Osteoblast (primary cell): ENCODE measurements around the gene LRRK2. TPM values are rescaled to one million over a fixed set of nuclear protein-coding genes. Genes with fewer than 3 reads are reported as not detected.
"Not testable (repeated sequence)": the region's sequence is repeated elsewhere in the genome, so short reads cannot be mapped to it uniquely, and the experiment has no call there.

Source experiments
- DNase-seq: peaks from one replicate; pipeline ENCODE4 v3.0.0; 2011; ENCODE audit warnings: low spot score, mixed read lengths; ENCODE audit not compliant: insufficient read length; ENCODE audit errors: missing footprints
- H2AFZ ChIP-seq: 2 replicates; pipeline ENCODE4 v1.6.0; 2011; ENCODE audit warnings: mild to moderate bottlenecking, low read length
- H3K27ac ChIP-seq: 2 replicates; pipeline ENCODE4 v1.5.1; 2011; ENCODE audit warnings: mild to moderate bottlenecking, low read depth, low read length, moderate library complexity
- H3K27me3 ChIP-seq: 2 replicates; pipeline ENCODE4 v1.6.0; 2012; ENCODE audit warnings: mild to moderate bottlenecking, control low read depth, inconsistent platforms, low read length, moderate library complexity; ENCODE audit not compliant: insufficient read depth
- H3K36me3 ChIP-seq: 2 replicates; pipeline ENCODE4 v1.5.1; 2011; ENCODE audit warnings: mild to moderate bottlenecking, low read length, control low read depth, moderate library complexity; ENCODE audit not compliant: insufficient read depth
- H3K4me1 ChIP-seq: 2 replicates; pipeline ENCODE4 v1.5.1; 2011; ENCODE audit warnings: mild to moderate bottlenecking, low read length, control low read depth, moderate library complexity; ENCODE audit not compliant: insufficient read depth
- H3K4me2 ChIP-seq: 2 replicates; pipeline ENCODE4 v1.6.0; 2011; ENCODE audit warnings: mild to moderate bottlenecking, low read length; ENCODE audit not compliant: insufficient read depth
- H3K4me3 ChIP-seq: fragments of 200-600 bp; sonication (generic); 3 replicates; pipeline ENCODE4 v1.5.1; 2012; ENCODE audit warnings: mild to moderate bottlenecking, low read length, inconsistent platforms; ENCODE audit not compliant: insufficient read depth
- H3K79me2 ChIP-seq: 2 replicates; pipeline ENCODE4 v1.6.0; 2012; ENCODE audit warnings: mild to moderate bottlenecking, low read length, control low read depth, inconsistent platforms; ENCODE audit not compliant: insufficient read depth
- H3K9me3 ChIP-seq: 2 replicates; pipeline ENCODE4 v1.5.1; 2011; ENCODE audit warnings: low read depth, low read length, control low read depth
- H4K20me1 ChIP-seq: 2 replicates; pipeline ENCODE4 v1.6.0; 2012; ENCODE audit warnings: mild to moderate bottlenecking, low read length, control low read depth; ENCODE audit not compliant: insufficient read depth
- CTCF ChIP-seq: IDR thresholded peaks from 2 replicates; pipeline ENCODE4 v1.5.1; 2011; ENCODE audit warnings: mild to moderate bottlenecking, low read depth, low read length, moderate library complexity; ENCODE audit errors: extremely low read depth
- total RNA-seq: library from RNA; depleted of rRNA; stranded (reverse); fragments of >200 nt; gene quantifications from 2 replicates; pipeline ENCODE4 v1.2.3, GENCODE V29; 2012

The LRRK2 gene
- total RNA-seq, 1 donor: 5.1 TPM

DNA sequence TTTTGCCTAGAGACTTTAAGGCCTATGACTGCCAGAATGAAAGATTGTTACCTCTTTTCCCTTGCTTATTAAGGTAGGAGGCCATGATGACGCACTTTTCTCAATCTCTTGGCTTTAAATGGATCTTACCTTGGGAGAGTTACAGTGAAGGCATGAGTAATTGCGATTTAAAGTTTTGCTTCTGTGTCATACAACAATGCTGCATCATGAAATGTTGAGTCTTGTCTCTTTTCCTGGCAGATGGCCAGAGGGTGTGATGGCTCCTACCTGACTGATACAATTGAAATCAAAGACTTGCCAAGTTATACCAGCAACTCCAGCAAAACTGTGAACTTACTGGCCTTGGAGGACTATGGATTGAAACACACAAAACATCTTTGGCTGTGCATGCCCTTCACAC lies 17.2 kb upstream of the LRRK2 start:
- H3K36me3 ChIP-seq: no peaks in the 10 kb centered on the region
- H3K4me2 ChIP-seq: no peak overlapping the region
- no peak for DNase-seq
- H3K27me3 ChIP-seq: no peaks in the 10 kb centered on the region
- H3K79me2 ChIP-seq: no peaks in the 10 kb centered on the region
- H3K9me3 ChIP-seq: no peaks in the 10 kb centered on the region
- H3K4me1 ChIP-seq: no peaks in the 10 kb centered on the region
- H3K27ac ChIP-seq: no peak overlapping the region
- H2AFZ ChIP-seq: no peak overlapping the region
- no peak for TF ChIP-seq CTCF
- no peaks in the 10 kb centered on the region for H4K20me1 ChIP-seq
- H3K4me3 ChIP-seq: no peak overlapping the region

- H3K27ac ChIP-seq: no peak overlapping the region
- no peak for TF ChIP-seq CTCF
Observed at GRCh38 chr12:40208707-40209446, 15.9 kb upstream of the LRRK2 start.

DNA sequence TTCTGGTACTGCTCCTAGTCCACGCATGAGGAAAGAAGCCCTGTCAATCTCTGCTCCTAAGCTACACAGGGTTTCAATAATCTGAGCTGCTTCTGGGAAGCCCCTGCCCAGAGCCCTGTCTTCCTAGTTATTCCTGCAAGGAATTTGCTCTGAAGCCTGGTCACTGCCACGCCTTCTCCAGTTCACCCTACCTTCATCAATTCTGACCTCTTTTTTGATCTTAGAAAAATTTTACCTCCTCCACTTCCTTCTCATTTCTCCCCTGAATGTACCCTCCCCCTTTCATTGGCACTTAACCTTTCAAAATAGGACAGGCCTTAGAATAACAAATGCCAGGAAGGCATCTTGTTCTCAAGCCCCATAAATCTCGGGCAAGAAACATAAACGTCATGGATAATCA lies 14.9 kb upstream of the LRRK2 start:
- H3K79me2 ChIP-seq: no peaks in the 10 kb centered on the region
- no peaks in the 10 kb centered on the region for H3K4me1 ChIP-seq
- no peaks in the 10 kb centered on the region for H3K27me3 ChIP-seq
- H3K4me2 ChIP-seq: no peak overlapping the region
- no peak overlapping the region for H3K27ac ChIP-seq
- H3K4me3 ChIP-seq: no peak overlapping the region
- DNase-seq: no peak
- no peaks in the 10 kb centered on the region for H3K36me3 ChIP-seq
- no peaks in the 10 kb centered on the region for H4K20me1 ChIP-seq
- no peaks in the 10 kb centered on the region for H3K9me3 ChIP-seq
- peak overlapping the region; percentile 1 for H2AFZ ChIP-seq
- no peak for TF ChIP-seq CTCF

More at GRCh38 chr12:40208707-40209446, 15.9 kb upstream of the LRRK2 start:
- Histone ChIP-seq H3K9me3 (no peaks in the 10 kb centered on the region), H3K4me3 (no peak overlapping the region), H3K4me2 (no peak overlapping the region), H3K79me2 (no peaks in the 10 kb centered on the region), H3K4me1 (no peaks in the 10 kb centered on the region), H3K36me3 (no peaks in the 10 kb centered on the region), H3K27me3 (no peaks in the 10 kb centered on the region), H4K20me1 (no peaks in the 10 kb centered on the region), H2AFZ (no peak overlapping the region)
- no peak for DNase-seq

GRCh38 chr12:40211186-40211585 lies 13.6 kb upstream of the LRRK2 start:
- H3K27me3 ChIP-seq, H2AFZ ChIP-seq, H3K4me2 ChIP-seq, H3K9me3 ChIP-seq, H3K4me1 ChIP-seq, H4K20me1 ChIP-seq, H3K36me3 ChIP-seq, H3K4me3 ChIP-seq, DNase-seq, H3K27ac ChIP-seq, H3K79me2 ChIP-seq: not testable (repeated sequence)
